ENCODE data around the gene TMEM131.

The TMEM131 gene

DNA sequence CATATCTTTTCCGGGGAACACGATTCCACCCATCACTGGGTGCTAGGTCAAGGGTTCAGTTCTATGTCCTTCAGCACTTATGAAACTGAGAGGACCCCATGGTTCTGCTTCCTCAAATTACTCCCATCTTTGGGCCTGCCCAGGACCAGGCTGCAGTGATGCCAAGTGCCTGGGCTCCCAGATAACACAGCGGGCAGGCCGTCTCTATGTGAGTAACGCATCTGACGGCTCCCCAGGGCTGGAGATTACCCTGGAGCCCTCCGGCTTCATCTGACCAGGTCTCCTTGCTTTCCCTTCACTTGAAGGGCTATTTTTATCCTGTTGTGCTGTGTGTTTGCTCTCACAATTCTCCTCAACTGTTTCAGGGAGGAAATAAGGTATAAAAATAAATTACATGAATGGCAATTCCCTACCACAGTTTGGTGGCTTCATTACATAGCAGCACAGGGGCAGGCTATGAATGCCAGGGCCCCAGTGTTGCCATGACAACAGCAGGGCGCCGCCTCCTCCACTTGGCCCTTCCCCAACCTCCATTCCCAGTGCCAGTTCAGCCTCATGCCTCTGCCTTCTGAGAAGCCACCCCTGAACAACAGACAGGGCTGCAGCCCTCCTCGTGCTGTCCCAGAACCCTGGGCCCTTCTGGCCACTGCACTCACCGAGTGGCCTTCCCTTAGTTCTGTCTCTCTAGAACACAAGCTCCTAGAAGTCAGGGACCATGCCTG, 25.4 kb upstream of the TMEM131 start:
- DNase-seq: no peak

GRCh38 chr2:98020516-98020915, 24.8 kb upstream of the TMEM131 start:
- DNase-seq: no peak

DNA sequence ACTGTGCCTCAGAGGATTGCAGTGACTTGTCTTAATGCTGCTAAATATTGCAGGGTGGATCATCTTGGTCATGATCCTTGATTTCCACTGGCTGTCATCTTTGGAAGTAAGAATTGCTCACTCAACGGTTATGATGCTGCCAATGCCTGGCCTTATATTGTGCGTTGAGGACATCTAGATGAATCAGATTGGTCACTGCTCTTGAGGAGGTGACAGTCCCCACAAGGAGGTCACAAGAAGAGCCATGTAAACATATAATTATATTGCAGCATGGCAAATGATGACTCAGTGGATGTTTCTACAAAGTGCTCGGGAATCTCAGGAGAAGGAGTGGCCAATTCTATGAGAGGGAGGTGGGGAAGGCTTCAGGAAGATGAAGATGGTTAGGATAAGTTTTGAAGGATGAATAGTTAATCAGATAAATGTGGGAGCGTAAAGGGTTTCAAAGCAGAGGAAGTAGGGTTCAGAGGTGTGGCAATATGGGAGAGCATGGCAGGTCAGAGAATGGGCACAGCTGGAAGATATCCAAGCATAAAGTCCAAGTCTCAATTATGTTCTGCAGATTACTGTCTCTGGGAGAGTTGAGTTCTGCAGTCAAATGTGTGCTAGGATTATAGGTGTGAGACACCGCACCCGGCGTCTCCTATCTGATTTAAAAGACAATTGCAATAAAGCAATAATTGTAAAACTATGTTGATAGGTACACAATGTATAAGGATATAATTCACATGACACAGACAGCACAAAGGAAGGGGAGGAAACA, 21.3 kb upstream of the TMEM131 start:
- DNase-seq: no peak

DNA sequence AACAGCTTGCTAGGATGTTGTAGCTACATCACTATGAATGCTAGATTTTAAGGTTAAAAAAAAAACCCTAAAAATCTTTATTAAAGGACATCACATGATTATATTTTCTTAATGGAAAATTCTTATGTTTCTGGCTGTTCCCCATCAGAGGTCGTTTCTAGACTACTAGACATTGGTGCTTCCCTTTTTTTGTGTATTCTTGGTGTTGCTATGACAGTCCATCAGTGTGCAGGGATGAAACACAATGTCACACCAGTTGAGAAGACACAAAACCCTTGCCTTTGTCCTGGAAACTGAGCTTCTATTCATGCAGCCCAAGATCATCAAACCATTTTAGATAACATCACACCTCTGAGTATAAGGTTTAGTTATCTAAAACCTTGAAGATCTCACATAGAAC, 19.9 kb upstream of the TMEM131 start:
- no peak for DNase-seq

- no peak for DNase-seq
Measured at GRCh38 chr2:98014379-98014778, 18.6 kb upstream of the TMEM131 start.

GRCh38 chr2:98013407-98014042, 17.8 kb upstream of the TMEM131 start:
- no peak for DNase-seq

DNA sequence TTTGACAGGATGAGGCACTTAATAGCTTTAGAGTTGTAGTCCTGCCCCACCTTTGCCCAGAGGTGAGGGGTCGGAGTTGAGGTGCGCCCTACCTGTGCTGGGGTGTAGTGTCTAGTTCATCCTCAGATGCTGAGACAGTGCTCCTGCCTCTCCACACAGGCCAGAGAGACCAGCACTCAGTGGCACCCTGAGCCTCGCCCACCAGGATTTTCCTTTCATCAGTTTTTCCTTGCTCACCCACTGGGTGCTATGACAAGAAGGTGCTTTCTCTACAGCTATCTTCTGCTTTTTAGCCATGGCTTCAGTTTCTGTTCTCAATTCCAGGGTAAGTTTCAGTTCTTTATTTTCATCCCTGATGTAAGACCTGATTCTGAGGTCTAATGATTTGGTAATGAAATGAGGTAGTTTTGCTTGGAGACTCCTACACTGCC, 16.8 kb upstream of the TMEM131 start:
- DNase-seq: no peak

DNA sequence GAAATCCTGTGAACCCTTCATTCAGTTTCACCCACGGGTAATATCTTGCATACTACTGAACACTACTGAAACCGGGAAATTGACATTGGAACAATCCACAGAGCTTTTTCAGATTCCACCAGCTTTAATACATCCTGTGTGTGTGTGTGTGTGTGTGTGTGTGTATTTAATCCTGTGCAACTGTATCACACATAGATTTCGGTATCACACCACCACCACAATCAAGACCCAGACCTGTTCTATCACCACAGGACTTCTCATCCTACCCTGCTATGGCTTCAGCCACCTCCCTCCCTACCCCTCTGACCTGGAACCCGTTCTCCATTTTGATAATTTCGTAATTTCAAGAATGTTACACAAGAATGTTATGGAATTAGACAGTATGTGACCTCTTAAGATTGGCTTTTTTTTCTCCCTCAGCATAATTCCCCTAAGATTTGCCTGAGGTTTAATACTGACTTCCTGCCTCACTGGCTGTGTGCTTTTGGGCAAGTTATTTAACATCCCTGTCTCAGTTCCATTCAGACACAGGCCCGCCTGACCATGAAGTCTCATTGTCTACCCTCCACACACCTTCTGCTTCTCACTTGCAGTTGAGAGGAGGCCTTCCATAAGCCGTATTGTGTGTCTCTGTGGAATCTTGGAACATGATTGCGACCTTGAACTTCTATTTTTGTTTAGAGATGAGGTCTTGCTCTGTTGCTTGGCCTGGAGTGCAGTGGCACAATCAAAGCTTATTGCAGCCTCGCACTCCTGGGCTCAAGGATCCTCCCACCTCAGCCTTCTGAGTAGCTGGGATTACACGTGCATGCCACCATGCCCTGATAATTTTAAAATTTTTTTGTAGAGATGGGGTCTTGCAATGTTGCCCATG, 14.4 kb upstream of the TMEM131 start:
- no peak for DNase-seq

GRCh38 chr2:98008415-98008814, 12.7 kb upstream of the TMEM131 start:
- no peak for DNase-seq

GRCh38 chr2:98006378-98006777, 10.6 kb upstream of the TMEM131 start:
- no peak for DNase-seq

- no peak for DNase-seq
Measured at GRCh38 chr2:98004613-98005012, 8.9 kb upstream of the TMEM131 start.

GRCh38 chr2:98004047-98004446, 8.3 kb upstream of the TMEM131 start:
- DNase-seq: no peak

DNA sequence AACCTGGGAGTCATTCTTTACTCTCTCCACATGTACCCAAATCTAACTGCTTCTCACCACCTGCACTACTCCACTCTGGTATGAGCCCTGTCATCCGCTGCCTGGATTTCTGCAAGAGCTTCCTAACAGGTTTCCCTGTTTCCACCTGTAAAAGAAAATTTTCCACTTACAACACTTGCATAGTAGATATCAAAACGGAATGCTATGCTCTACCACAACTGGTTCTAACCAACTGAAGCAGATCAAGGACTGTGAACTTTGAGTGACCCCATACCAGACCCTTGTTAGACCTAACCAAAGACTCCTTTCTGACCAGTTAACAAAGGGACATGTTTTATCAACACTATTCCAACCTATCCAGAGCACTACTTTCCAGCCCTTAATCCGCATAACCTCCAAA, 3.8 kb upstream of the TMEM131 start:
- DNase-seq: no peak

GRCh38 chr2:97998431-97999005, 2.8 kb upstream of the TMEM131 start:
- no peak for DNase-seq

GRCh38 chr2:97997784-97998392, 2.1 kb upstream of the TMEM131 start:
- no peak for DNase-seq

- DNase-seq: no peak
Measured at GRCh38 chr2:97996679-97997078, 931 bp upstream of the TMEM131 start.

GRCh38 chr2:97995026-97995733, 568 bp downstream of the TMEM131 start:
- DNase-seq: peak; percentile 34 to 45

GRCh38 chr2:97994476-97994875, 1.3 kb downstream of the TMEM131 start:
- no peak for DNase-seq

GRCh38 chr2:97993926-97994325, 1.8 kb downstream of the TMEM131 start:
- no peak for DNase-seq

GRCh38 chr2:97992836-97993825, 2.6 kb downstream of the TMEM131 start:
- no peak for DNase-seq

Measured in stimulated activated CD4-positive, alpha-beta T cell treated with anti-CD3 and anti-CD28 coated beads, Interleukin-4, amount 100 ng/mL, for 4 hours (primary cell).